Measurements from ENCODE around the gene RBM26. TPM values are rescaled to one million over a fixed set of nuclear protein-coding genes. Genes with fewer than 3 reads are reported as not detected.

Gene RBM26
- total and polyA plus RNA-seq, 4 donors: 6.4 to 18.4 (median 12.3) TPM

GRCh38 chr13:79442221-79442620 is 36.2 kb upstream of the RBM26 start:
- WGBS: 84% methylated on average over 1 of the region's 1 CpG
- no peaks in the 10 kb centered on the region for H3K27me3 ChIP-seq (ENCODE audit: control insufficient read depth in 4 of 4, insufficient read depth in 4 of 4, low read length in 3 of 4)
- no peak overlapping the region for H3K27ac ChIP-seq (ENCODE audit: low read depth in 1 of 2, low read length in 2 of 2)
- H3K36me3 ChIP-seq (ENCODE audit: control insufficient read depth in 4 of 4, insufficient read depth in 3 of 4, low read depth in 1 of 4, low read length in 3 of 4): no peaks in the 10 kb centered on the region
- no peak overlapping the region for H3K4me3 ChIP-seq (ENCODE audit: low read depth in 1 of 3, low read length in 3 of 3)
- no peaks in the 10 kb centered on the region for H3K9me3 ChIP-seq (ENCODE audit: control insufficient read depth in 4 of 4, low read length in 3 of 4)
- H3K9ac ChIP-seq (ENCODE audit: low read depth in 1 of 2, low read length in 2 of 2): no peak overlapping the region
- no peaks in the 10 kb centered on the region for H3K4me1 ChIP-seq (ENCODE audit: control insufficient read depth in 4 of 4, insufficient read depth in 4 of 4, low read length in 3 of 4)
- DNase-seq (ENCODE audit: low spot score): no peak
- no peak for TF ChIP-seq ZBTB33 (IDR thresholded peaks at IDR 0.05)
- no peak for TF ChIP-seq FOXA1 (IDR thresholded peaks at IDR 0.05)
- no peak for TF ChIP-seq EGR1 (IDR thresholded peaks at IDR 0.05; ENCODE audit: low read depth in 2 of 2)
- no peak for TF ChIP-seq NR2F2 (IDR thresholded peaks at IDR 0.05)
- no peak for TF ChIP-seq FOXA2 (IDR thresholded peaks at IDR 0.05)
- TF ChIP-seq RAD21 (IDR thresholded peaks at IDR 0.05): no peak
- no peak for TF ChIP-seq HNF4A (conservative IDR thresholded peaks at IDR 0.05)
- no peak for TF ChIP-seq ATF3 (IDR thresholded peaks at IDR 0.05)
- TF ChIP-seq SP1 (IDR thresholded peaks at IDR 0.05): no peak

GRCh38 chr13:79440958-79441528 is 35.0 kb upstream of the RBM26 start:
- TF ChIP-seq CTCF (IDR thresholded peaks at IDR 0.05; ENCODE audit: low read depth, low read length, missing input control): no peak
- no peak for TF ChIP-seq FOXA2 (IDR thresholded peaks at IDR 0.05)
- no peak for TF ChIP-seq REST (IDR thresholded peaks at IDR 0.05)
- TF ChIP-seq GABPA (IDR thresholded peaks at IDR 0.05 in 1 of 2, conservative IDR thresholded peaks at IDR 0.05 in 1 of 2): no peak
- no peak for TF ChIP-seq TAF1 (conservative IDR thresholded peaks at IDR 0.05)
- DNase-seq (ENCODE audit: low spot score): no peak
- no peak overlapping the region for H3K27ac ChIP-seq (ENCODE audit: low read depth in 1 of 2, low read length in 2 of 2)
- no peaks in the 10 kb centered on the region for H3K36me3 ChIP-seq (ENCODE audit: control insufficient read depth in 4 of 4, insufficient read depth in 3 of 4, low read depth in 1 of 4, low read length in 3 of 4)
- no peaks in the 10 kb centered on the region for H3K4me1 ChIP-seq (ENCODE audit: control insufficient read depth in 4 of 4, insufficient read depth in 4 of 4, low read length in 3 of 4)
- H3K9ac ChIP-seq (ENCODE audit: low read depth in 1 of 2, low read length in 2 of 2): no peak overlapping the region
- H3K4me3 ChIP-seq (ENCODE audit: low read depth in 1 of 3, low read length in 3 of 3): no peak overlapping the region
- H3K27me3 ChIP-seq (ENCODE audit: control insufficient read depth in 4 of 4, insufficient read depth in 4 of 4, low read length in 3 of 4): no peaks in the 10 kb centered on the region
- H3K9me3 ChIP-seq (ENCODE audit: control insufficient read depth in 4 of 4, low read length in 3 of 4): no peaks in the 10 kb centered on the region
- WGBS: 80% methylated on average over 5 of the region's 5 CpGs
